ENCODE data around the gene KRT6A.

GRCh38 chr12:52533686-52534470 lies 40.8 kb upstream of the KRT6A start:
- TF ChIP-seq, protein P1, sequence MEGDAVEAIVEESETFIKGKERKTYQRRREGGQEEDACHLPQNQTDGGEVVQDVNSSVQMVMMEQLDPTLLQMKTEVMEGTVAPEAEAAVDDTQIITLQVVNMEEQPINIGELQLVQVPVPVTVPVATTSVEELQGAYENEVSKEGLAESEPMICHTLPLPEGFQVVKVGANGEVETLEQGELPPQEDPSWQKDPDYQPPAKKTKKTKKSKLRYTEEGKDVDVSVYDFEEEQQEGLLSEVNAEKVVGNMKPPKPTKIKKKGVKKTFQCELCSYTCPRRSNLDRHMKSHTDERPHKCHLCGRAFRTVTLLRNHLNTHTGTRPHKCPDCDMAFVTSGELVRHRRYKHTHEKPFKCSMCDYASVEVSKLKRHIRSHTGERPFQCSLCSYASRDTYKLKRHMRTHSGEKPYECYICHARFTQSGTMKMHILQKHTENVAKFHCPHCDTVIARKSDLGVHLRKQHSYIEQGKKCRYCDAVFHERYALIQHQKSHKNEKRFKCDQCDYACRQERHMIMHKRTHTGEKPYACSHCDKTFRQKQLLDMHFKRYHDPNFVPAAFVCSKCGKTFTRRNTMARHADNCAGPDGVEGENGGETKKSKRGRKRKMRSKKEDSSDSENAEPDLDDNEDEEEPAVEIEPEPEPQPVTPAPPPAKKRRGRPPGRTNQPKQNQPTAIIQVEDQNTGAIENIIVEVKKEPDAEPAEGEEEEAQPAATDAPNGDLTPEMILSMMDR (IDR thresholded peaks at IDR 0.05 in 4 of 5, conservative IDR thresholded peaks at IDR 0.05 in 1 of 5) = no peak
- TF ChIP-seq POLR2A (IDR thresholded peaks at IDR 0.05) = no peak

Measured in gastrocnemius medialis (tissue), 4 donors.